GM12864 (cell line): ENCODE results near the gene RNU1-3.
A peak's percentile ranks its signal among the peaks of the same experiment; 100 is the strongest.
"Not testable (repeated sequence)": the region's sequence is repeated elsewhere in the genome, so short reads cannot be mapped to it uniquely, and the experiment has no call there.

Experiments used
- DNase-seq: peaks from one replicate; pipeline ENCODE4 v3.0.0-alpha.2; 2011; ENCODE audit warnings: low read depth
- H3K4me3 ChIP-seq: 2 replicates; pipeline ENCODE4 v1.5.1; 2011; ENCODE audit warnings: mild to moderate bottlenecking, low read depth, low read length, control low read depth
- CTCF ChIP-seq: IDR thresholded peaks from 2 replicates; pipeline ENCODE4 v1.5.1; 2011; ENCODE audit warnings: low read depth, mild to moderate bottlenecking, moderate library complexity, low read length, control low read depth, inconsistent platforms; ENCODE audit errors: missing control alignments

Gene RNU1-3

GRCh38 chr1:16677552-16678431 is 11.0 kb upstream of the RNU1-3 start:
- DNase-seq, result peak; percentile 42
- no peak for TF ChIP-seq CTCF
- no peak overlapping the region for H3K4me3 ChIP-seq

- peak; percentile 41 for DNase-seq
- not testable (repeated sequence) for H3K4me3 ChIP-seq
Measured at GRCh38 chr1:16676661-16677523, 10.1 kb upstream of the RNU1-3 start.

- DNase-seq, H3K4me3 ChIP-seq: not testable (repeated sequence)
Measured at GRCh38 chr1:16675118-16675510, 8.4 kb upstream of the RNU1-3 start.

DNA sequence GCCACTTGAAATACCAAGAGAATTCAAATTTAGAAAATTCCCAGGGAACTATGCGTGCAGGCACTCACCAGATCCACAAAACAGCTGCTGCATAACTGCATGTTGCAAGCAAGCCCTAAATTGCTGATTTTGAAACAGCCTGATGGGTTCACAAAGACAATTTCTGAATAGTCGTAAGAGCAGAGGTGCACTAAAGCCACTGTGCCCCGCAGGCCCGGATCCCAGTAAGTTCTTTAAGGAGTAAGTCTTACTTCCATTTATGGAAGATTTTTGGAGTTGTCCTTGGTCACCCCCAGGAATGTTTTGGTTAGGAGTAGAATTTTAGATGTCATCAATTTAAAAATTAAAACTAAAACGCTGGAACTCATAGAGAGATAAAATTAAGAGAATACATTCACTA is 7.2 kb upstream of the RNU1-3 start:
- not testable (repeated sequence) for DNase-seq, H3K4me3 ChIP-seq

DNA sequence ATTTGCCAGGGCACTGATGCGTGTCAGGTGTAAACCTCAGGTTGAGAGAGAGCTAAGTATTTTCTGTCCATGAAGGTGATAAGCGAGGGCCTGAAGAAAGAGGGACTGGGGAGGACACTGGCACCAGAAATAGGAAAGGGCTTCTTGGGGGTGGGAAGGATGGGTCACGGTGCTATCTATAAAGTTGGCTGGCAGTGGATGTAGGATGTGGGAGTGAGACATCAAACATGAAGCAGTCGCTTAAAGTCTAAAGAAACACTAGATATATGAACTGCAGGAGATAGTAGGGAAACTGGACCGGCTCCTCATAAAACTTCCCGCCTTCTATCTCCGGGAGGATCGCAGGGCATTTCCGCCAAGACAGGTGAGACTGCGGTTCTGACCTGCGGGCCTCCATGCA is 912 bp downstream of the RNU1-3 start:
- DNase-seq, H3K4me3 ChIP-seq: not testable (repeated sequence)

DNA sequence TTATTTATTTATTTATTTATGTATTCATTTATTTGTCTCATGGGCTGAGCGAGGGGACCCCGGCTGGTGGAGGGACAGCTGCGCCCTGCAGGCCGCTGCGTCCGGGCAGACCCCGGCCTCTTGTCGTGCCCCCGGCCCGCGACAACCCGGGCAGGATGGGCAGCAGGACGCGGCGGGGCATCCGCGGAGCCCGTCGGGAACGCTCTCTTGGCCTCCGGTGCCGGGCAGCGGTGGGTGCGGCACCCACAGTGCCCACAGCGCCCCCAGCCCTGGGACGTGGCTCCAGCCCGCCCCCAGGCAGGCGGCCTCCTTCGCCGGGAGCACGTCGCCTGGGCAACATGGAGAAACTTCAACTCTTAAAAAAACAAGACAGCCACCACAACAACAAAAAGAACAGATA is 8.5 kb downstream of the RNU1-3 start:
- DNase-seq, H3K4me3 ChIP-seq: not testable (repeated sequence)

- not testable (repeated sequence) for DNase-seq, H3K4me3 ChIP-seq
Measured at GRCh38 chr1:16656981-16657683, 9.6 kb downstream of the RNU1-3 start.

DNA sequence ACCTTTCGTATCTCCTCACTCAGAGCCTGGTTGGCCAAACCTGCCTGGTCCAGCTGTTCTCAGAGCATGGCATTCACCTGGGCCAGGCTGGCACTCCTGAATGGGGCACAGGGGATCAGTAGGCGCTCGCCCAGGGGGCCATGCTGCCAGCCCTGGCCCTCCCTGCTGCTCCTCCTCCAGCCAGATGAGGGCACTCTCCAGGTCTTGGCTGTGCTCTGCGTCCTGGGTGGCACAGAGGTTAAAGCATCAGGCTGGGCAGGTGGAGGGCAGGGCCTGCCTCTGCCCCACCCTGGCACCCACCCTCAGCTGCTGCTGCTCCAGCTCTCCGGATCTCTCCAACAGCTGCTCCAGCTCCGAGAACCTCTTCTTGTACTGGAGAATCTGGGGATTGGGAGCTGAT is 10.2 kb downstream of the RNU1-3 start:
- not testable (repeated sequence) for DNase-seq, H3K4me3 ChIP-seq

DNA sequence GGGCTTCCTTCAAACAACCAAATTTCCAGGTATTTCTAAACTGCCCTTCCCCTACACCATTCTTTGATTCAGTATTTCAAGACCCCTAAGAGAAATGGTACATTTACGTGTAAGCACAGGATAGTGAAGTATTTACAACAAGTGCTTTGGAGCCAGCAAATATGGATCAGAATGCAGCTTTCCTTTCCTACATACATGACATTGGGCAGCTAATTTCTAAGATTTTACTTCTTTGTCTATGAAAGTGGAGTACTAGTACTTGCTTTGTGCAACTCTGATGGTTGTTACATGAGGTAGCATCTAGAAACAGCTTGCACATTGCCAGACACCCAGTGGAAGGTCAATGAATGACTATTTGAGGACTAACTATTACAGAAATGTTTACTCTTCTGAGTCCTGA is 15.2 kb downstream of the RNU1-3 start:
- DNase-seq, H3K4me3 ChIP-seq: not testable (repeated sequence)

DNA sequence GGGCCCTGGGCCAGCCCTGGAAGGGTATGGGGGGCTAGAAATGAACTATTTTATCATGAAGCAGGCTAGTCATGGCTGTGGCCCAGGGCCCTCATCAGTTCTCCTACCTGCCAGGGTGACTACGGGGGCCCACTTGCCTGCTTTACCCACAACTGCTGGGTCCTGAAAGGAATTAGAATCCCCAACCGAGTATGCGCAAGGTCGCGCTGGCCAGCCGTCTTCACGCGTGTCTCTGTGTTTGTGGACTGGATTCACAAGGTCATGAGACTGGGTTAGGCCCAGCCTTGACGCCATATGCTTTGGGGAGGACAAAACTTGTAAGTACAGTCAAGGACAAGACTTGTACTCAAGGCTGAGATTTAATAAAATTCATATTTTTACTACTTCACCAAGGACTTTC is 16.8 kb downstream of the RNU1-3 start:
- DNase-seq, H3K4me3 ChIP-seq: not testable (repeated sequence)

GRCh38 chr1:16649390-16649789 is 17.4 kb downstream of the RNU1-3 start:
- DNase-seq, result not testable (repeated sequence)

GRCh38 chr1:16648756-16649155 is 18.0 kb downstream of the RNU1-3 start:
- H3K4me3 ChIP-seq, DNase-seq: not testable (repeated sequence)

More at GRCh38 chr1:16649390-16649789, 17.4 kb downstream of the RNU1-3 start:
- not testable (repeated sequence) for H3K4me3 ChIP-seq

DNA sequence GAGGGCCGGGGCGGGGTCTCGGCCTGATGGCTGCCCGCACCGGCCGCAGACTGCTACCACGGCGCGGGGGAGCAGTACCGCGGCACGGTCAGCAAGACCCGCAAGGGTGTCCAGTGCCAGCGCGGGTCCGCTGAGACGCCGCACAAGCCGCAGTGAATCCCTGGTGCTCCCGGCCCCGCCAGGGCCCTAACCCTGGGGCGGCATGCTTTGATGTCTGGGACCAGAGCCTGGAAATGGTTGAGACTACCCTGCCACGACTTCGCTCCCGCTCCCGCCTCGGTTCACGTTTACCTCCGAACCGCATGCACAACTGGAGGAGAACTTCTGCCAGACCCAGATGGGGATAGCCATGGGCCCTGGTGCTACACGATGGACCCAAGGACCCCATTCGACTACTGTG is 18.5 kb downstream of the RNU1-3 start:
- DNase-seq, H3K4me3 ChIP-seq: not testable (repeated sequence)

- DNase-seq, H3K4me3 ChIP-seq: not testable (repeated sequence)
Measured at GRCh38 chr1:16647179-16648176, 19.3 kb downstream of the RNU1-3 start.

DNA sequence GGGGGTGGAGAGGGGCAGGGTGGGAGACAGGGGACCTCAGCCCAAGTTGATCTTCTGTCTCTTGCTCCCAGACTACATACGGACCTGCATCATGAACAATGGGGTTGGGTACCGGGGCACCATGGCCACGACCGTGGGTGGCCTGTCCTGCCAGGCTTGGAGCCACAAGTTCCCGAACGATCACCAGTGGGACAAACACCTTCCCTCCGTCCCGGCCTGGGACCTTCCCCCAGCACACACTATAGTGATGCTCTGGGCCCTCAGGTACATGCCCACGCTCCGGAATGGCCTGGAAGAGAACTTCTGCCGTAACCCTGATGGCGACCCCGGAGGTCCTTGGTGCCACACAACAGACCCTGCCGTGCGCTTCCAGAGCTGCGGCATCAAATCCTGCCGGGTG is 20.0 kb downstream of the RNU1-3 start:
- not testable (repeated sequence) for DNase-seq, H3K4me3 ChIP-seq

DNA sequence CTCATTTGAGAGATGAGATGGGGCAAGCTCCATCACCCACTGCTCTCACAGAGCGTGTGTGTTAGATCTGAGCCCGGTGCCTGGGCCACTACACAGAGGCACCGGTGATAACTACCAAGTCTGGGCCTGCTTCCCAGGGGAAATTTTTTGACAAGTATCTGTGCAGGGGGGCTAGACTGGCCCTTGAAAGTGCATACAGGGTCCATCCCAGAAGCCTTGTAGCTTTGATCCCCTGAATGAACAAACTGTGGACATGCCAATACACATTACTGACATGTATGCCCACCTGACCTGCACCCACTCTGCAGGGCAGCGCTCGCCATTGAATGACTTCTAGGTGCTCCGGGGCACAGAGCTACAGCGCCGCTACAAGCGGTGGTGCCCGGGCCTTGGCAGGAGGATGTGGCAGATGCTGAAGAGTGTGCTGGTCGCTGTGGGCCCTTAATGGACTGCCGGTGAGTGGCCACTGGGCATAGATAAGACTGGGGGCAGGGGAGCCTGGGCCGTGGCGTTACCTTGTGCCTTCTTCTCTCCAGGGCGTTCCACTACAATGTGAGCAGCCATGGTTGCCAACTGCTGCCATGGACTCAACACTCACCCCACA is 20.6 kb downstream of the RNU1-3 start:
- H3K4me3 ChIP-seq, DNase-seq: not testable (repeated sequence)
